NCI-H2029 (cell line): ENCODE results near the gene MPST.

Experiments
- DNase-seq: peaks from one replicate; lab custom pipeline; 2025; lab: John Stamatoyannopoulos, UW

The MPST gene

GRCh38 chr22:37022483-37023337 lies 3.2 kb downstream of the MPST start:
- no peak for DNase-seq

- no peak for DNase-seq
Measured at GRCh38 chr22:37023743-37024338, 4.3 kb downstream of the MPST start.

- no peak for DNase-seq
Measured at GRCh38 chr22:37024339-37025157, 5.0 kb downstream of the MPST start.

- no peak for DNase-seq
Measured at GRCh38 chr22:37025500-37026070, 6.0 kb downstream of the MPST start.

GRCh38 chr22:37026325-37026724 lies 6.8 kb downstream of the MPST start:
- DNase-seq = peak; percentile 59

GRCh38 chr22:37027556-37027955 lies 8.0 kb downstream of the MPST start:
- DNase-seq = no peak

GRCh38 chr22:37028692-37029674 lies 9.4 kb downstream of the MPST start:
- DNase-seq = no peak

- DNase-seq = no peak
Measured at GRCh38 chr22:37030560-37031281, 11.2 kb downstream of the MPST start.

GRCh38 chr22:37032134-37032534 lies 12.6 kb downstream of the MPST start:
- DNase-seq = no peak

GRCh38 chr22:37032535-37033460 lies 13.3 kb downstream of the MPST start:
- DNase-seq = no peak

- no peak for DNase-seq
Measured at GRCh38 chr22:37033605-37034430, 14.3 kb downstream of the MPST start.

GRCh38 chr22:37036655-37037377 lies 17.3 kb downstream of the MPST start:
- peak; percentile 75 for DNase-seq

GRCh38 chr22:37037669-37038068 lies 18.1 kb downstream of the MPST start:
- DNase-seq = peak; percentile 64

- DNase-seq = no peak
Measured at GRCh38 chr22:37039466-37039865, 19.9 kb downstream of the MPST start.

GRCh38 chr22:37043209-37043827 lies 23.8 kb downstream of the MPST start:
- no peak for DNase-seq

- DNase-seq = peak; percentile 64
Measured at GRCh38 chr22:37043828-37044538, 24.4 kb downstream of the MPST start.
